A673 (cell line): ENCODE measurements around the gene SH3BGRL3.

ENCODE experiments used
- CTCF ChIP-seq: fragments of 300-800, 200-600 bp; sonication (generic); conservative IDR thresholded peaks from 2 replicates; pipeline ENCODE4 v1.5.1; 2017; ENCODE audit warnings: low read depth, mild to moderate bottlenecking, antibody characterized with exemption, low read length, moderate library complexity, mixed read lengths
- EZH2 ChIP-seq: fragments of 200-600 bp; sonication (generic); IDR thresholded peaks from 2 replicates; pipeline ENCODE4 v1.6.1; 2017; ENCODE audit warnings: borderline replicate concordance, low read depth, mild to moderate bottlenecking, mixed read lengths, antibody characterized with exemption, low read length; ENCODE audit not compliant: poor library complexity, severe bottlenecking

- TF ChIP-seq CTCF (no peak), EZH2 (no peak)
Observed at GRCh38 chr1:26283871-26284596, 4.1 kb downstream of the SH3BGRL3 start.
